GM12864 (cell line): Measurements from ENCODE around the gene SP3.

Source experiments
- DNase-seq: peaks from one replicate; pipeline ENCODE4 v3.0.0-alpha.2; 2011; ENCODE audit warnings: low read depth
- H3K4me3 ChIP-seq: 2 replicates; pipeline ENCODE4 v1.5.1; 2011; ENCODE audit warnings: mild to moderate bottlenecking, low read depth, low read length, control low read depth
- CTCF ChIP-seq: IDR thresholded peaks from 2 replicates; pipeline ENCODE4 v1.5.1; 2011; ENCODE audit warnings: low read depth, mild to moderate bottlenecking, moderate library complexity, low read length, control low read depth, inconsistent platforms; ENCODE audit errors: missing control alignments

The SP3 gene

GRCh38 chr2:173922068-173922467 is 43.1 kb downstream of the SP3 start:
- no peak for DNase-seq
- H3K4me3 ChIP-seq, result no peak overlapping the region
- TF ChIP-seq CTCF, result no peak

DNA sequence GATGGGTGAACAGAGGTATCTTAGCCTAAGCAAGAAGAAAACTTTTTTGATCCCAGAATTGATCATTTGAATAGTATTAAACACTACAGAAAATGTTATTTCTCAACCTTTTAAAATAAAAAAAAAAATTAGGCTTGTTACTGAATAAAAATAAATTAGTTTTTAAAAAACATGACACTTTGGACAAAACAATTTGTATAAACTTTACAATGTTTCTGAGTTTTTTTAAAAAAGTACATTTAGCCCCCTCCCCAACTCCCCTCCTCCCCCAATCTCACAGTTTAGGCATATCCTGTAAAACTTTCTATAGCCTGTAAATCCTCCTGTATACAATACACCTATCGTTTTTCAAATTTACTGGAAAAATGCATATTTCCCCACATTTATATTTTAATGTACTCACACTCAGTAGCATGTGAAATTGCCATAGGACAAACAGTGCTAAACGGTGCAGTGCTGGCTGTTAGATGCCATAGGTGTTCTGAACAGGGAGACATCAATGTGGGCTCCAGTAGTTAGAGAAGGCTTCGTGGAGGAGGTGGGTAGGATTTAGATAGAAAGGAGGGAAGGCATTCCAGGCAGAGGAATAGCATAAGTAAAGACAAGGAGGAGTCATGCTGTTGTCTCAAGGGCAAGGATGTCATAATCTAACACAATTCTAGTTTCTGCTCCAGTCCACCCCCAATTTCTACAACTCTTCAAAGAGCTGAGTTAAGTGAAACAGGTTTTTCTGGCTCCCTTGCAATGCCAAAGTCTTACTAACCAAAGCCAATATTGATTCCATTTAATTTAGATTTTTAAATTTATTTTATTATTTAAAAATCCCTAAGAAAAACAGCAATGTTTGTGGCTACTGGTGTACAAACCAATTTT is 50.9 kb downstream of the SP3 start:
- H3K4me3 ChIP-seq, result no peak overlapping the region
- TF ChIP-seq CTCF, result no peak
- DNase-seq, result no peak

DNA sequence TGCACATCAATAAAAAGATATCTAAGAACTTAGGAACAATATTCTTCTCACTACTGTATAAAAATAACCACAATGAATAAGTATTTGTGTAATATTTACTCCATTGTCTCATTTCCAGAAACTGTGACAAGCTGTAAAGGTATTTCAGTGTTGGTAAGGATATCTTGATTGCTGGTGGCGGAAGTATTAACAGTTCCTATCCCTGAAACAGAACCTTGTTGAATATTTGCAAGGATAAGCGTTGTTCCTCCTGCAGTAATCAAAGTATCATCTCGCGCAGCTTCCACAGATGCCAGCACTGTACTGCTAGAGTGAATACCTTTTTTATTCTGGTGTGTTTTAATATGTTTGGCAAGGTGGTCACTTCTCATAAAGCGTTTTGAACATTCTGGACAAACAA is 55.3 kb downstream of the SP3 start:
- no peak for TF ChIP-seq CTCF
- DNase-seq, result no peak
- no peak overlapping the region for H3K4me3 ChIP-seq

DNA sequence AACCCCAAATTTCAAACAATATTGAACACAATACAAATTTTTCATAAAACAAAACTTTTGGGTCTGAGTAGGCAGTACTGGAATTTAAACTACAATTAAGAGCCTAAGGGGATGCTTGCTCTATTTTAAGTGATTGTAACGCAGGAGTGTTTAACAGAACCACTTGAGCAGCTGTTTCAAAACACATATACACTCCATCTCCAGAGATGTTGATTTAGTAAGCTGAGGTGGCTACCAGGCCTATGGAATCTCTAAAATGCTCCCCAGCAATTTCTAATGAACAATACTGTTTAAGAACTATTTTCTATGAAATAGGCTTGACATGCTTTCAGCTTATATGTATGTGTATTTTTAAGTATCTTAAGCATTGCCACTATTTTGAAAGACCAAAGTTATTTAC is 58.5 kb downstream of the SP3 start:
- no peak for TF ChIP-seq CTCF
- no peak for DNase-seq
- H3K4me3 ChIP-seq, result no peak overlapping the region

GRCh38 chr2:173903601-173904394 is 61.4 kb downstream of the SP3 start:
- no peak for TF ChIP-seq CTCF
- DNase-seq, result no peak
- no peak overlapping the region for H3K4me3 ChIP-seq

DNA sequence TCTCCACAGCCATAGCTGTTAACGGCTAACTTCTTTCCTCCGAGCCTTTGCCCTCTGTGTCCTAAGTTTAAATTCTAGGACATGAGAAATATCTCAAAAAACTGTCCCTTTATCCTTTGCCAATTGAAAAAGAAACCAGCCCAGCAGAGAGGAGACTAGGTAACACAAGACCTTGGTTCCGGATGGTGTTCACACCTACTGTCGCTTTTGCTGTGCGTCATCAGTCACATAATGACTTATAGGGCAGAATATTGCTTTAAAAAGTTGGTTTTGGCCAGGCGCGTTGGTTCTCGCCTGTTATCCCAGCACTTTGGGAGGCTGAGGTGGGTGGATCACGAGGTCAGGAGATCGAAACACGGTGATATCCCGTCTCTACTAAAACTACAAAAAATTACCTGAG is 66.2 kb downstream of the SP3 start:
- no peak for TF ChIP-seq CTCF
- DNase-seq, result peak; percentile 54
- peak overlapping the region; percentile 36 for H3K4me3 ChIP-seq
